Neural cell (in vitro differentiated cells): ENCODE measurements around the gene UBA5. TPM values are rescaled to one million over a fixed set of nuclear protein-coding genes. Genes with fewer than 3 reads are reported as not detected.

Experiments
- H2AFZ ChIP-seq: fragments of 200-600, 300-800 bp; sonication (generic), shearing (Covaris generic); 2 replicates; pipeline ENCODE4 v1.6.0; 2014; ENCODE audit warnings: low read depth, mild to moderate bottlenecking, antibody characterized with exemption, low read length, moderate library complexity
- H3F3A ChIP-seq: fragments of 200-600 bp; shearing (Covaris generic); 2 replicates; pipeline ENCODE4 v1.6.1; 2016; ENCODE audit warnings: mild to moderate bottlenecking, moderate library complexity, mixed read lengths, antibody characterized with exemption, low read length; ENCODE audit not compliant: insufficient read depth, poor library complexity, severe bottlenecking
- H3K27ac ChIP-seq: fragments of 200-600, 300-800 bp; sonication (generic), shearing (Covaris generic); 2 replicates; pipeline ENCODE4 v1.5.1; 2014; ENCODE audit warnings: mild to moderate bottlenecking, low read length, moderate library complexity
- H3K27me3 ChIP-seq: fragments of 300-800, 200-600 bp; sonication (generic), shearing (Covaris generic); 2 replicates; pipeline ENCODE4 v1.6.0; 2014; ENCODE audit warnings: mild to moderate bottlenecking, low read depth, low read length, moderate library complexity; ENCODE audit not compliant: insufficient read depth
- H3K36me3 ChIP-seq: fragments of 300-800, 200-600 bp; sonication (generic), shearing (Covaris generic); 2 replicates; pipeline ENCODE4 v1.5.1; 2014; ENCODE audit warnings: mild to moderate bottlenecking, antibody characterized with exemption, low read length, moderate library complexity; ENCODE audit not compliant: insufficient read depth
- H3K4me2 ChIP-seq: fragments of 300-800, 200-600 bp; sonication (generic), shearing (Covaris generic); 2 replicates; pipeline ENCODE4 v1.6.0; 2014; ENCODE audit warnings: mild to moderate bottlenecking, low read length
- H3K4me3 ChIP-seq: fragments of 300-800, 200-600 bp; sonication (generic), shearing (Covaris generic); 2 replicates; pipeline ENCODE4 v1.5.1; 2014; ENCODE audit warnings: mild to moderate bottlenecking, low read length, moderate library complexity
- H3K79me2 ChIP-seq: fragments of 200-600 bp; shearing (Covaris generic); replicated peaks from 2 replicates; pipeline ENCODE4 v1.6.0; 2014; ENCODE audit warnings: mild to moderate bottlenecking, low read length, moderate library complexity; ENCODE audit not compliant: insufficient read depth
- H3K9ac ChIP-seq: fragments of 300-800, 200-600 bp; sonication (generic), shearing (Covaris generic); 2 replicates; pipeline ENCODE4 v1.6.1; 2016; ENCODE audit warnings: mild to moderate bottlenecking, low read length, mixed read lengths
- H3K9me2 ChIP-seq: fragments of 200-600 bp; shearing (Covaris generic); 2 replicates; pipeline ENCODE4 v1.6.1; 2016; ENCODE audit warnings: mild to moderate bottlenecking, low read length, mixed read lengths; ENCODE audit not compliant: insufficient read depth
- H3K9me3 ChIP-seq: fragments of 200-600, 300-800 bp; sonication (generic), shearing (Covaris generic); 2 replicates; pipeline ENCODE4 v1.6.1; 2016; ENCODE audit warnings: mild to moderate bottlenecking, mixed run types, low read length, moderate library complexity, mixed read lengths
- H4K20me1 ChIP-seq: fragments of 200-600 bp; shearing (Covaris generic); 2 replicates; pipeline ENCODE4 v1.6.1; 2016; ENCODE audit warnings: mild to moderate bottlenecking, mixed run types; ENCODE audit not compliant: insufficient read depth
- EP300 ChIP-seq: fragments of 450-650 bp; conservative IDR thresholded peaks from 2 replicates; pipeline ENCODE4 v1.6.1; 2014; ENCODE audit warnings: antibody characterized with exemption, mild to moderate bottlenecking, moderate library complexity; ENCODE audit not compliant: poor library complexity, severe bottlenecking
- EZH2 ChIP-seq: fragments of 200-600, 300-800 bp; shearing (Covaris generic), sonication (generic); IDR thresholded peaks from 2 replicates; pipeline ENCODE4 v1.6.1; 2014; ENCODE audit warnings: antibody characterized with exemption, low read length, borderline replicate concordance, mild to moderate bottlenecking; ENCODE audit not compliant: insufficient read depth, poor library complexity, severe bottlenecking
- MXI1 ChIP-seq: fragments of 450-650 bp; conservative IDR thresholded peaks from 2 replicates; pipeline ENCODE4 v1.6.1; 2014; ENCODE audit warnings: antibody characterized with exemption, mild to moderate bottlenecking; ENCODE audit not compliant: poor library complexity, severe bottlenecking
- POLR2AphosphoS5 ChIP-seq: IDR thresholded peaks from 2 replicates; pipeline ENCODE4 v1.6.1; 2012
- RAD21 ChIP-seq: fragments of 450-650 bp; conservative IDR thresholded peaks from 2 replicates; pipeline ENCODE4 v1.6.1; 2014; ENCODE audit warnings: antibody characterized with exemption, mild to moderate bottlenecking, moderate library complexity
- REST ChIP-seq: IDR thresholded peaks from 2 replicates; pipeline ENCODE4 v1.6.1; 2012; ENCODE audit warnings: borderline replicate concordance
- SMC3 ChIP-seq: fragments of 450-650 bp; conservative IDR thresholded peaks from 2 replicates; pipeline ENCODE4 v1.6.1; 2014; ENCODE audit warnings: antibody characterized with exemption, mild to moderate bottlenecking, moderate library complexity; ENCODE audit not compliant: poor library complexity
- TAF1 ChIP-seq: IDR thresholded peaks from 2 replicates; pipeline ENCODE4 v1.6.1; 2012; ENCODE audit warnings: low read depth
- polyA plus RNA-seq: library from polyadenylated mRNA; depleted of rRNA; stranded (reverse); fragments of >200 nt; gene quantifications from 2 replicates; pipeline ENCODE4 v1.2.3, GENCODE V29; 2014
- TF ChIP-seq, protein P1 (sequence below): fragments of 450-650 bp; IDR thresholded peaks from 2 replicates; pipeline ENCODE4 v1.5.1; 2014; ENCODE audit warnings: antibody characterized with exemption, mild to moderate bottlenecking, moderate library complexity; ENCODE audit not compliant: poor library complexity, severe bottlenecking

The UBA5 gene
- polyA plus RNA-seq, 1 donor from 2014 or later, result 77.8 TPM

DNA sequence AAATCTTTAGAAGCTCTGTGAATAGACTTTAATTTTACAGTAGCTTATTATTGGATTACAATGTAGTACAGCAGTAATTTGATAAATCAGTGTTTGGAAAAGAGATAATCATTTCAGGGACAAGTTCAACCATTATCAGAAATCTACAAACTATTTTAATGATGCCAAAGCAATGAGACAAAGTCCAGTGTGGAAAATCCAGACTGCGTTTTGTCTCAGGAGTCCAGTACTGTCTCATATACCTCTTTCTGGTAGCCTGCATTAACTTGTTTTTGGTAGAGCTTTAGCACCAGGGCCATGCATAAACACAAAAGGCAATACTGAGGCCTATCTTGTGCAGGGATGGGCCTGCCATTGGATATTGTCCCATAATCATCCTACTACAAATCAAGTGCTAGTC lies 43.3 kb upstream of the UBA5 start:
- Histone ChIP-seq H3K4me3 (no peak overlapping the region), H2AFZ (no peak overlapping the region), H3F3A (no peaks in the 10 kb centered on the region), H3K9ac (no peak overlapping the region), H4K20me1 (no peaks in the 10 kb centered on the region), H3K79me2 (no peaks in the 10 kb centered on the region), H3K9me2 (no peaks in the 10 kb centered on the region), H3K9me3 (no peaks in the 10 kb centered on the region), H3K27me3 (no peaks in the 10 kb centered on the region), H3K27ac (no peak overlapping the region), H3K36me3 (no peaks in the 10 kb centered on the region), H3K4me2 (no peak overlapping the region)
- TF ChIP-seq RAD21, result no peak

DNA sequence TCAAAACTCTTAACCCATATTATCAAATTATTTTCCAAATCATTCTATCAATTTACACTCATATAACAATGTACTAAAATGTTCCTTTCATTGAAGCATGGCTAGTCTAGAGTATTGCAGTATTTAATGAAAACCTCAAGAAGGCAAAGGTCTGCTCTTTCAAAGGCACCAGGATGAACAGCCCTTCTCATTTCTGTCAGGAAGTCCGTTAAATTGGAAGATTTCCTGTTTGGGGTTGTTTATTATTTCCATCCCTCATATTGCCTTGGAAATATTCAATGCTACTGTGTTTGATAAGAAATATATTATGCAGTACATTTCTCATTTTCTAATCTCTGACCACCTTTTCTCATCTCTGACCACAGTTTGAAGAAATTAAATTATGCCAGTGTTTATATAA lies 38.0 kb upstream of the UBA5 start:
- no peaks in the 10 kb centered on the region for H4K20me1 ChIP-seq
- no peak overlapping the region for H3K4me2 ChIP-seq
- TF ChIP-seq POLR2AphosphoS5 (no peak), TAF1 (no peak), SMC3 (no peak), EZH2 (no peak), RAD21 (no peak), REST (no peak), MXI1 (no peak), EP300 (no peak)
- TF ChIP-seq, protein P1, sequence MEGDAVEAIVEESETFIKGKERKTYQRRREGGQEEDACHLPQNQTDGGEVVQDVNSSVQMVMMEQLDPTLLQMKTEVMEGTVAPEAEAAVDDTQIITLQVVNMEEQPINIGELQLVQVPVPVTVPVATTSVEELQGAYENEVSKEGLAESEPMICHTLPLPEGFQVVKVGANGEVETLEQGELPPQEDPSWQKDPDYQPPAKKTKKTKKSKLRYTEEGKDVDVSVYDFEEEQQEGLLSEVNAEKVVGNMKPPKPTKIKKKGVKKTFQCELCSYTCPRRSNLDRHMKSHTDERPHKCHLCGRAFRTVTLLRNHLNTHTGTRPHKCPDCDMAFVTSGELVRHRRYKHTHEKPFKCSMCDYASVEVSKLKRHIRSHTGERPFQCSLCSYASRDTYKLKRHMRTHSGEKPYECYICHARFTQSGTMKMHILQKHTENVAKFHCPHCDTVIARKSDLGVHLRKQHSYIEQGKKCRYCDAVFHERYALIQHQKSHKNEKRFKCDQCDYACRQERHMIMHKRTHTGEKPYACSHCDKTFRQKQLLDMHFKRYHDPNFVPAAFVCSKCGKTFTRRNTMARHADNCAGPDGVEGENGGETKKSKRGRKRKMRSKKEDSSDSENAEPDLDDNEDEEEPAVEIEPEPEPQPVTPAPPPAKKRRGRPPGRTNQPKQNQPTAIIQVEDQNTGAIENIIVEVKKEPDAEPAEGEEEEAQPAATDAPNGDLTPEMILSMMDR, result no peak
- H3K79me2 ChIP-seq, result no peaks in the 10 kb centered on the region
- no peak overlapping the region for H3K27ac ChIP-seq
- no peaks in the 10 kb centered on the region for H3F3A ChIP-seq
- H3K9me2 ChIP-seq, result no peaks in the 10 kb centered on the region
- H3K27me3 ChIP-seq, result no peaks in the 10 kb centered on the region
- H3K9ac ChIP-seq, result no peak overlapping the region
- H3K36me3 ChIP-seq, result no peaks in the 10 kb centered on the region
- no peak overlapping the region for H2AFZ ChIP-seq
- H3K4me3 ChIP-seq, result no peak overlapping the region
- H3K9me3 ChIP-seq, result no peaks in the 10 kb centered on the region

DNA sequence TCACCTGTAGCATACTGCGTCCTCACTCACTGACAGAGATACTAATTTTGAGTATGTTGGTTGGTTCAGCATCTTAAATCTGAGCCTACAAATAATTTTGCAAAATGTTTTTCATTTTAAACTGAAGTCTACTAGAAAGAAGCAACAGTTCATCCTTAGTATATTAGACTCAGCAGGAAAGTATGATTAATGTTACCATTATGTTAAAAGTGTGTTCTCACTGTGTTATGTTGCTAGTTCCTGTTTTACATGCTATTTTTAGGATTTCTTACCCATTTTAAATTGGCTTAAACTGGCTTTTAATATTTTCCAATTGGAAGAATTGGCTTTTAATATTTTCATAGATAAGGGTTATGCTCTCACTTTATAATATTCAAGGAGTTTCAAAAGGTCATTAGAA lies 37.4 kb upstream of the UBA5 start:
- no peaks in the 10 kb centered on the region for H3K27me3 ChIP-seq
- no peak overlapping the region for H3K9ac ChIP-seq
- H3K79me2 ChIP-seq, result no peaks in the 10 kb centered on the region
- no peak for TF ChIP-seq EZH2
- TF ChIP-seq SMC3, result no peak
- no peak for TF ChIP-seq EP300
- TF ChIP-seq REST, result no peak
- no peak for TF ChIP-seq TAF1
- no peak for TF ChIP-seq POLR2AphosphoS5
- no peak for TF ChIP-seq MXI1
- TF ChIP-seq, protein P1, result no peak
- no peak for TF ChIP-seq RAD21
- H3K27ac ChIP-seq, result no peak overlapping the region
- H3K4me3 ChIP-seq, result no peak overlapping the region
- H3K9me2 ChIP-seq, result no peaks in the 10 kb centered on the region
- H3K9me3 ChIP-seq, result no peaks in the 10 kb centered on the region
- H3K4me2 ChIP-seq, result no peak overlapping the region
- H4K20me1 ChIP-seq, result no peaks in the 10 kb centered on the region
- H3F3A ChIP-seq, result no peaks in the 10 kb centered on the region
- H2AFZ ChIP-seq, result no peak overlapping the region
- H3K36me3 ChIP-seq, result no peaks in the 10 kb centered on the region
